ENCODE data around the gene VPS13D. TPM values are rescaled to one million over a fixed set of nuclear protein-coding genes. Genes with fewer than 3 reads are reported as not detected.

Gene VPS13D
- total RNA-seq, 2 donors from 2014 or later: 54.3 to 56.0 TPM

- peaks cover 4% of the 10 kb centered on the region for H3K36me3 ChIP-seq
- no peak overlapping the region for H3K4me3 ChIP-seq
- no peak for DNase-seq
- no peaks in the 10 kb centered on the region for H3K27me3 ChIP-seq
- H3K27ac ChIP-seq: no peak overlapping the region
- H3K4me1 ChIP-seq: no peaks in the 10 kb centered on the region
- no peak overlapping the region for H3K9ac ChIP-seq (ENCODE audit: low read depth in 2 of 2, low read length in 2 of 2)
- TF ChIP-seq CTCF (IDR thresholded peaks at IDR 0.05): no peak
- intact Hi-C loops (cut with DNase I): no loop called here
- no peaks in the 10 kb centered on the region for H3K9me3 ChIP-seq
These were observed 272.7 kb downstream of the VPS13D start for GRCh38 chr1:12502336-12503109.

GRCh38 chr1:12503709-12504108, 273.9 kb downstream of the VPS13D start:
- TF ChIP-seq CTCF (IDR thresholded peaks at IDR 0.05): no peak
- no peak for DNase-seq
- Histone ChIP-seq H3K27ac (no peak overlapping the region), H3K9ac (ENCODE audit: low read depth in 2 of 2, low read length in 2 of 2) (no peak overlapping the region), H3K9me3 (no peaks in the 10 kb centered on the region), H3K27me3 (no peaks in the 10 kb centered on the region), H3K4me1 (no peaks in the 10 kb centered on the region), H3K4me3 (no peak overlapping the region), H3K36me3 (no peaks in the 10 kb centered on the region)
- intact Hi-C loops (cut with DNase I): no loop called here

GRCh38 chr1:12504601-12505000, 274.8 kb downstream of the VPS13D start:
- no peak for TF ChIP-seq CTCF (IDR thresholded peaks at IDR 0.05)
- intact Hi-C loops (cut with DNase I): no loop called here
- no peaks in the 10 kb centered on the region for H3K27me3 ChIP-seq
- H3K9me3 ChIP-seq: no peaks in the 10 kb centered on the region
- H3K27ac ChIP-seq: no peak overlapping the region
- no peaks in the 10 kb centered on the region for H3K4me1 ChIP-seq
- DNase-seq: no peak
- H3K9ac ChIP-seq (ENCODE audit: low read depth in 2 of 2, low read length in 2 of 2): no peak overlapping the region
- no peak overlapping the region for H3K4me3 ChIP-seq
- no peaks in the 10 kb centered on the region for H3K36me3 ChIP-seq

- no peak for DNase-seq
- H3K9ac ChIP-seq (ENCODE audit: low read depth in 2 of 2, low read length in 2 of 2): no peak overlapping the region
- no peaks in the 10 kb centered on the region for H3K36me3 ChIP-seq
- H3K9me3 ChIP-seq: no peaks in the 10 kb centered on the region
- intact Hi-C loops (cut with DNase I): no loop called here
- TF ChIP-seq CTCF (IDR thresholded peaks at IDR 0.05): no peak
- H3K27me3 ChIP-seq: no peaks in the 10 kb centered on the region
- no peak overlapping the region for H3K27ac ChIP-seq
- no peaks in the 10 kb centered on the region for H3K4me1 ChIP-seq
- H3K4me3 ChIP-seq: no peak overlapping the region
These were observed 275.4 kb downstream of the VPS13D start for GRCh38 chr1:12505231-12505630.

- H3K9me3 ChIP-seq: no peaks in the 10 kb centered on the region
- no peak for TF ChIP-seq CTCF (IDR thresholded peaks at IDR 0.05)
- no peak overlapping the region for H3K9ac ChIP-seq (ENCODE audit: low read depth in 2 of 2, low read length in 2 of 2)
- intact Hi-C loops (cut with DNase I): no loop called here
- no peaks in the 10 kb centered on the region for H3K4me1 ChIP-seq
- H3K36me3 ChIP-seq: no peaks in the 10 kb centered on the region
- H3K27ac ChIP-seq: no peak overlapping the region
- no peaks in the 10 kb centered on the region for H3K27me3 ChIP-seq
- no peak overlapping the region for H3K4me3 ChIP-seq
- no peak for DNase-seq
These were observed 275.9 kb downstream of the VPS13D start for GRCh38 chr1:12505639-12506280.

Measured in colonic mucosa (tissue), 4 donors.